GM21717 (cell line): ENCODE measurements around the gene NAB2.
"Not testable (repeated sequence)": the region's sequence is repeated elsewhere in the genome, so short reads cannot be mapped to it uniquely, and the experiment has no call there.

Experiments
- ATAC-seq: cut with Tn5 transposase; IDR thresholded peaks from one replicate; pipeline ENCODE4 v1.9.1; 2021; ENCODE audit warnings: mild to moderate bottlenecking, moderate library complexity; ENCODE audit not compliant: unreplicated experiment

Gene NAB2

GRCh38 chr12:57063991-57064685 lies 24.8 kb upstream of the NAB2 start:
- peak; percentile 71 for ATAC-seq

GRCh38 chr12:57066245-57066644 lies 22.7 kb upstream of the NAB2 start:
- no peak for ATAC-seq

DNA sequence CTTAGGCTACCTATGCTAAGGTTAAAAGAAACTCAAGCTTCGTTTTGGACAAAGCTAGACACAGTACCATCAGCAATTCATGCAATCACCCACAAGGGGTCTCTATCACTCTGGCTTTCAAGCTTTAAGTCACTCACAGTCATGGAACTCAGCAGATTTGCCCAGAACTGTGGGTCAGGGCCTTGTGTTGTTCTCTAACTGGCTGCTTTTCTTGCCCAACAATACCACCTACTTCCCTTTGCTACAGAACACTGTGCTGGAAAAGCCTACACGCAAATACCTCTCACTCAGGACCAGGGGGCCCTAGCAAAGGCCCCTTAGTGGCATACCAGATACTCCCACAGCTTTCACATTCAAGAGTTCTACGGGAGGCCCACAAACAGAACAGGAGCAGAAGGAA lies 19.4 kb upstream of the NAB2 start:
- ATAC-seq = peak; percentile 62

- no peak for ATAC-seq
These were observed 16.3 kb upstream of the NAB2 start for GRCh38 chr12:57072661-57073060.

DNA sequence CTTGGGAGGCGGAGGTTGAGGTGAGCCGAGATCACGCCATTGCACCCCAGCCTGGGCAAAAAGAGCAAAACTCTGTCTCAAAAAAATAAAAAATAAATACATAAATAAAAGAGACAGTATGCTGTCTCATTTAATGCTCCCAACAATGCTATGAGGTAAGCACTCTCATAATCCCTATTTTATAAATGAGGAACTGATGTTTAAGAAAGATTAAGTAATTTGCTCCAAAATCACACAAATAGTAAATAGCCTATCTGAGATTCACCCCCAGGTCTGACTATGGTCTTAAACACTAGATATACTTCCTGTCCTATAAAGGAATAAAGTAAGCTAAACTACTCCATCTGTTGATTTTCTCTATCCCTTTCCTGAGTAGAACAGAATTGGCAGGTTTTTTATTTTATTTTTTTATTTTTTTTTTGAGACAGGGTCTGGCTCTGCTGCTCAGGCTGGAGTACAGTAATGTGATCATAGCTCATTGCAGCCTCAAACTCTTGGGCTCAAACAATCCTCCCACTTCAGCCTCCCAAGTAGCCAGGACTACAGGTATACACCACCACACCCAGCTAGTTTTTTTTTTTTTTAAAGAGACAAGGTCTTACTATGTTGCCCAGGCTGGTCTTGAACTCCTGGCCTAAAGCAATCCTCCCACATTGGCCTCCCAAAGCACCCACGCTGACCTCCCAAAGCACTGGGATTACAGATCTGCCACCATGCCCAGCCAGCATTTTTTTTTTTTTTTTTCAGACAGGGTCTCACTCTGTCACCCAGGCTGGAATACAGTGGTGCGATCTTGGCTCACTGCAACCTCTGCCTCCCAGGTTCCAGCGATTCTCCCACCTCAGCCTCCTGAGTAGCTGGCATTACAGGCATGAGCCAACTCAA lies 15.1 kb upstream of the NAB2 start:
- not testable (repeated sequence) for ATAC-seq

- ATAC-seq = peak; percentile 97
These were observed 10.2 kb upstream of the NAB2 start, which contains the start of gene NEMP1 for GRCh38 chr12:57078519-57079404. TSS of gene NEMP1 (minus strand) at chr12:57078791. CDS start at chr12:57078745, 46 bp downstream.

DNA sequence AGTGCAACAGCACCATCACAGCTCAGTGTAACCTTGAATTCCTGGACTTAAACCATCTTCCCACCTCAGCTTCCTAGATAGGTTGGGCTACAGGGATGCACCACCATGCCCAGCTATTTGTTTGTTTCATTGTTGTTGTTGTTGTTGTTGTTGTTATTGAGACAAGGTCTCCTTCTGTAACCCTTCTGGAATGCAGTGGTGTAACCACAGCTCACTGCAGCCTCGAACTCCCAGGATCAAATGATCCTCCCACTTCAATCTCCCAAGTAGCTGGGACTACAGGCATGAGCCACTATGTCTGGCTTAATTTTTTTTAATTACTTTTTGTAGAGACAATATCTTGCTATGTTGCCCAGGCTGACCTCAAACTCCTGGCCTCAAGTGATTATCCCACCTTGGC lies 9.1 kb upstream of the NAB2 start:
- no peak for ATAC-seq

GRCh38 chr12:57080855-57081254 lies 8.1 kb upstream of the NAB2 start:
- ATAC-seq = no peak

- ATAC-seq = no peak
These were observed 2.9 kb upstream of the NAB2 start for GRCh38 chr12:57085999-57086492.

DNA sequence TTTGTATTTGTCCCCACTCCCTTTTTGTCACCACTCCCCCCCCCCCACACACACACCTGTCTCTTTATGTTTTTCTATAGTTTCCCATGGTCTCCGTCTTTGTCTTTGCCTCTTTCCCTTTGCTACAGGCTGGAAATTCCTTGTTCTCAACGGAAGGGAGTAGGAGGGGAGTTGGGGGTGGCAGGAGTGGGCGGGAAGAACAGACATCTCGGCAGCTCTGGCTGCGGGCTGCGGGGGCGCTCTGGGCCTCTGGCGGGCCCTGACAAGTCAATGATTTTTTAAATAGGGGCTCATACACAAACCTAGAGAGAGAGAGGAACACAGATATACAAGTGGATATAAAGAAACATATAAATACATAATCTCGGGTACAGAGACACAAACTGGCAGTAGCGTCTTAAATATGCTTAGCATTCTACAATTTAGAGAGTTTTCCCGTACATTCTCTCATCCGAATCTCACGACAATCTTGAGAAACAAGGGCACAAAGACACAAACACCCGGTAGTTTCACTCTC lies 2.4 kb upstream of the NAB2 start:
- ATAC-seq = no peak

- peak; percentile 33 for ATAC-seq
These were observed 1.8 kb upstream of the NAB2 start for GRCh38 chr12:57087010-57087690.

DNA sequence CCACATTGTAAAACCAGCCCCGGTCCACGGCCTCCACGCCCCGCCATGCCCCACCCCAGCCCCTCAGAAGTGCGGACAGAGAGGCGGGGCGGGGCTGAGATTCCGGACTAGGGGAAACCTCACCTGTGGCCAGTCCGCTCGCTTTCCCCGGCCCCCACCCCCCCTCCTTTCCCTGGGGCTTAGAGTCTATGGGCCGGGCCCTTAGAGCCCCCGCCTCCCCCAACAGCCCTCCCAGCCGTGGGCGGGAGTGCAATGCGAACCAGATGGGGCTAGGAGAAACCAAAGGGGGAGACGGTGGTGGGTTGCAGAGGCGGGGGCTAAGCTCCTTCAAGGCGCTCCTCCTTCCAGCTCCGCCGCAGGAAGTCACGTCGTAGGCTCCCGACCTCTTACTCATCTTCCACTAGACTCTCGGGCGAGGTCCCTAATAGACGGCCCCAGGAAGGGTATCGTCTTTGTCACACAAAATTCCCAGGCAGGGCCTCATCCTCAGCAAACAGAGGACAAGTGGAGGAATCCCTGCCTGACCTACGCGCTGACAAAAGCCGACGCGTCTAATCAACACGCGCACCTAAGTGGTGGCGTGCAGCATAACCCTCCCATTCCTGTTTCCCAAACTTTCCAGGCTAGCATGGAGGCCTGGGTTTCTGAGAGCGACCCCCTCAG lies 1.1 kb upstream of the NAB2 start:
- peak; percentile 33 for ATAC-seq

DNA sequence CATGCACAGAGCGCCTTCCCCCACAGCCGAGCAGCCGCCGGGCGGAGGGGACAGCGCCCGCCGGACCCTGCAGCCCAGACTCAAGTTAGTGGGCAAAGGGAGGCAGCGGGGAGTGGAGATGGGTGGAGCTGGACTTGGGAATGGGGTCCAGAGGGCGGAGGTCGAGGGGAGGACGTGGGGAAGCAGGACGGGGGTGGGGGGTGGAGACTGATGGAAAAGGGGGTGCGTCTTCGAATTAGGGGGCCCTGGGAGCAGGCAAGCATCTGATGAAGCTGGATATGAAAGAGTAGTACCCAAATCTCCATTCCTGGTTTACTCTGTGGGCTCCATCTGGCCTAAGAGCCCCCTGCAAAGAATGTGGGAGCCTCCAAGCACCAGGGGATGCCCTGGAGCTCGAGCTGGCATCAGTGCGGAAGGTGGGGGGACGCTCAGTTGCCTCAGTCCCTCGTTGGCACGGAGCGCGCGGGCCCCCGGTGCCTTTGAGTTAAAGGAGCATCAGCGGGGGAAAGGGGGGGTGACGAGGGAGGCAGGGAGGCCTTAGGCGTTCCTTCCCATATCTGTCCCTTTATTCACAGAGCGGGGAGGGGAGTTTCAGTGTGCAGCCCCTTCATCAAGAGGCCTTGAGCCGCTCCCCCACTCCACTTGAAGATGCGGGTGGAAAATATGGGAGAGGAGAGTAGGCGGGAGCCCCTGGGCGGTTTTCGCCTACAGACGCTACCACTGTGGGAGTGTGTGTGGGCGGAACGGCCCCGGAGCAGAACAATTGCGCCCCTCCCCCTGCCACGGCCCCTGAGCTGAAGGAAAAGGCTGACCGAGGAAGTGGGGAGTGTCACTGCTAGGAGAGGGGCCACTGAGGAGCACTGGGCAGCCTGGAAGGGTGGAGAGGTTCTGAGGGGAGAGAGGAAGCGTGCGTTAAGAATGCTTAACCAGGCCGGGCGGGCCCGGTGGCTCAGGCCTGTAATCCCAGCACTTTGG lies 644 bp downstream of the NAB2 start:
- no peak for ATAC-seq

DNA sequence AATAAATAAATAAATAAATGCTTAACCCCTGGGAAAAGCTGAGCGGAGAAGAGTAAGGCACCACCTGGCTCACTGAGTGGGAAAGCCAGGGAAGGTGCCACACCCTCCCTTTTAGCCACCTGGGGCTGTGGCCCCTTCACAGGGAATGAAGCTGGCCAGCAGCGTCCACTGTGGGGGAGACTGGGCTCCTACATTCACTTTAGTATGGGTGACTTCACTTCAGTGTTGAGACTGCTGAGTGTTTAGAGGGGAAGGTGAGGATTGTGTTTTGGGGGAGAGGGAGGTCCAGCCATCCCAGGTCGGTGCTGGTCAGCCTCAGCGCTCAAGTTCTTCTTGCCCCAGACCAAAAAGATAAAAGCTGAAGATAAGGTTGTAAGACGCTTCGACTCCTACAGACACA lies 1.6 kb downstream of the NAB2 start:
- ATAC-seq = no peak

GRCh38 chr12:57090924-57091637 lies 2.2 kb downstream of the NAB2 start:
- ATAC-seq = no peak

GRCh38 chr12:57091638-57092528 lies 3.0 kb downstream of the NAB2 start:
- no peak for ATAC-seq

DNA sequence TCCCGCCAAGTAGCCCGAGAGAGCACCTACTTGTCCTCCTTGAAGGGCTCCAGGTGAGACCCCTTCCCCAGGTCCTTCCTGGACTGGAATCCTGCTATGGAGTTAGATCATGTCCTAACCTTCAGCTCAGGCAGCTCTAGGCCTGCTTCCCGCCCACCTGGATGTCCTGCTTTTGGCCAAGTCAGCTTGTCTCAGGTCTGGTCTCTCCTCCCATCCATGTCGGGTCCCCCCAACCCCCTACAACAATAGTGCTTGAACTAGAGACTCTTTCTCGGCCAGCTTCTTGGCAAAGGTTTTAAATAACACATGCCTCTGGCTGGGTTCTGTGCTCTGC lies 3.6 kb downstream of the NAB2 start:
- ATAC-seq = no peak
